Heart left ventricle (tissue), 13 donors: ENCODE data around the gene UBE2R2.

Source experiments
- CTCF ChIP-seq, 12 donors: fragments of 200-600 bp; sonication (generic) in 4 of 12; IDR thresholded peaks; one replicate each; pipeline versions ENCODE4 v1.5.0 to v1.8.0; 2018 to 2022; ENCODE audit warnings: antibody characterized with exemption in 12 of 12, mild to moderate bottlenecking in 5 of 12
- POLR2A ChIP-seq, 2 donors: fragments of 450-650 bp; IDR thresholded peaks; one replicate each; pipeline ENCODE4 v1.6.1; 2017; ENCODE audit warnings: antibody characterized with exemption in 2 of 2, mild to moderate bottlenecking in 2 of 2, moderate library complexity in 2 of 2
- donor health status: ischemic (EF 13 %, LVEDD 7.1; RV severe dilation, severe dysfunction).
- donor health status: DM: no; HTN: yes; CAD: no.
- donor health status: DM: no; HTN: no; CAD: no.
- donor health status: ischemic (EF 25% LVEDD 6.9; RV normal size, moderate dysfunction).
- donor health status: ischemic (EF 25% LVEDD 5.7; RV mildly dilated, moderate dysfunction).
- donor health status: ischemic (EF 35%, LVEDD 5.7; RV mildly dilated, moderate dysfunction).
- donor health status: nonischemic (EF 11% LVEDD 7.7; RV severe dilation, severe dysfunction).
- donor health status: DM: yes; HTN: yes; CAD: no.
- donor health status: PGD.
- donor health status: ischemic (EF 29% LVEDD 5.4; RV normal size, mild dysfunction).
- donor health status: nonischemic (EF 23%, LVEDD 6.1; RV moderate dilation, normal function).

- TF ChIP-seq CTCF (IDR thresholded peaks at IDR 0.05) (no peak), POLR2A (IDR thresholded peaks at IDR 0.05) (no peak)
Observed at GRCh38 chr9:33952066-33952465, 135.1 kb downstream of the UBE2R2 start.
